Sigmoid colon (tissue), 7 donors: Measurements from ENCODE around the gene AFF2. TPM values are rescaled to one million over a fixed set of nuclear protein-coding genes. Genes with fewer than 3 reads are reported as not detected.

Experiments used
- DNase-seq: peaks from one replicate; pipeline ENCODE4 v3.0.0-alpha.2; 2019
- H3K27ac ChIP-seq, 4 donors: fragments of 200-600 bp; sonication (generic); one replicate each; pipeline ENCODE4 v1.5.1; 2016 to 2019; ENCODE audit warnings: mild to moderate bottlenecking in 1 of 4
- H3K27me3 ChIP-seq, 3 donors: fragments of 200-600 bp; sonication (generic); one replicate each; pipeline ENCODE4 v1.5.1; 2019; ENCODE audit warnings: mild to moderate bottlenecking in 1 of 3
- H3K36me3 ChIP-seq, 4 donors: fragments of 200-600 bp; sonication (generic); one replicate each; pipeline ENCODE4 v1.5.1; 2016 to 2019
- H3K4me1 ChIP-seq, 4 donors: fragments of 200-600 bp; sonication (generic); one replicate each; pipeline ENCODE4 v1.5.1; 2017 to 2019
- H3K4me3 ChIP-seq, 4 donors: fragments of 200-600 bp; sonication (generic); one replicate each; pipeline ENCODE4 v1.5.1; 2017 to 2019; ENCODE audit warnings: mild to moderate bottlenecking in 2 of 4, moderate library complexity in 1 of 4
- H3K9me3 ChIP-seq, 4 donors: fragments of 200-600 bp in 3 of 4; sonication (generic) in 3 of 4; one replicate each; pipeline versions ENCODE4 v1.5.1 to v1.6.1; 2013 to 2019
- EP300 ChIP-seq, 4 donors: sonication (generic); formaldehyde crosslinking; IDR thresholded peaks; one replicate each; pipeline ENCODE4 v1.6.1; 2017; ENCODE audit warnings: antibody characterized with exemption in 4 of 4
- POLR2A ChIP-seq, 2 donors: fragments of 450-650 bp; IDR thresholded peaks; one replicate each; pipeline ENCODE4 v1.6.1; 2016; ENCODE audit warnings: antibody characterized with exemption in 2 of 2, mild to moderate bottlenecking in 2 of 2, moderate library complexity in 2 of 2
- POLR2AphosphoS5 ChIP-seq, 4 donors: sonication (generic); formaldehyde crosslinking; IDR thresholded peaks; one replicate each; pipeline ENCODE4 v1.6.1; 2017; ENCODE audit warnings: antibody characterized with exemption in 4 of 4
- WGBS, 2 donors: extraction: QIAGEN DNeasy Blood & Tissue Kit; methylation state at CpG; one replicate each; pipeline ENCODE4 v1.1.7; 2013; 5-methylcytosine and 5-hydroxymethylcytosine counted together
- intact Hi-C: fragments of 100-400 bp; cut with DNase I; formaldehyde crosslinking; loops from one replicate; pipeline ENCODE4 v1.15.1; 2023
- polyA plus RNA-seq, 3 donors: library from polyadenylated mRNA; stranded (reverse); fragments of 200-250 nt; gene quantifications; one replicate each; pipeline ENCODE4 v1.2.3, GENCODE V29; 2013
- total RNA-seq, 4 donors: library from RNA; depleted of rRNA; stranded (reverse); fragments of >200 nt; gene quantifications; one replicate each; pipeline ENCODE4 v1.1.0, GENCODE V29; 2016
- TF ChIP-seq, protein P1 (sequence below), 4 experiments: fragments of 450-650 bp in 3 of 4; fragments of 200-600 bp in 1 of 4; IDR thresholded peaks; one replicate each; pipeline ENCODE4 v1.5.1; 2016 to 2019; ENCODE audit warnings: antibody characterized with exemption in 4 of 4, mild to moderate bottlenecking in 3 of 4, moderate library complexity in 2 of 4
- donor health status: healthy with polysubstance abuse.
- donor health status: Bipolar disorder and iron deficiency.
- donor health status: healthy.

The AFF2 gene
- total and polyA plus RNA-seq, 7 donors, result 0.27 to 1.7 (median 1.1) TPM; not detected in 2

DNA sequence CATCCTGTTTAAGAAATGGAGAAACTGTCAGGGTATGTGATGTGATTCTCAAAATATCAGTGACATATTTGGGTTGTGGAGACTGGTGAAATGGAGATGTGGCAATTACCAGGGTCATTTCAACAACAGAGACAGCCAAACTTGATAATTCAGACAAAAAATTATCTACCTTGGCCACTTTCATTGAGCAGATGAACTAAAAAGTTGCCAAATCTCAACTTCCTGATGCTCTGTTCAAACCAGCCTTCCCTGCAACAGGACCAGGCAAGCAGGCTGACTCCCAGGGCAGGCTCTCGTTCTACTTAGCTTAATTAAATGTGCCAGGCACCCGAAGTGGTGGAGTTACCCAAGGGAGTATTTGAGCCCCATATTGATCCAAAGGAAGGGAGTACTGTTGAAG lies 199.6 kb downstream of the AFF2 start:
- intact Hi-C loops, result no loop called here
- 38 to 68% methylated on average over 2 of the region's 2 CpGs for WGBS, 2 donors
- no peak for DNase-seq
- TF ChIP-seq, protein P1, sequence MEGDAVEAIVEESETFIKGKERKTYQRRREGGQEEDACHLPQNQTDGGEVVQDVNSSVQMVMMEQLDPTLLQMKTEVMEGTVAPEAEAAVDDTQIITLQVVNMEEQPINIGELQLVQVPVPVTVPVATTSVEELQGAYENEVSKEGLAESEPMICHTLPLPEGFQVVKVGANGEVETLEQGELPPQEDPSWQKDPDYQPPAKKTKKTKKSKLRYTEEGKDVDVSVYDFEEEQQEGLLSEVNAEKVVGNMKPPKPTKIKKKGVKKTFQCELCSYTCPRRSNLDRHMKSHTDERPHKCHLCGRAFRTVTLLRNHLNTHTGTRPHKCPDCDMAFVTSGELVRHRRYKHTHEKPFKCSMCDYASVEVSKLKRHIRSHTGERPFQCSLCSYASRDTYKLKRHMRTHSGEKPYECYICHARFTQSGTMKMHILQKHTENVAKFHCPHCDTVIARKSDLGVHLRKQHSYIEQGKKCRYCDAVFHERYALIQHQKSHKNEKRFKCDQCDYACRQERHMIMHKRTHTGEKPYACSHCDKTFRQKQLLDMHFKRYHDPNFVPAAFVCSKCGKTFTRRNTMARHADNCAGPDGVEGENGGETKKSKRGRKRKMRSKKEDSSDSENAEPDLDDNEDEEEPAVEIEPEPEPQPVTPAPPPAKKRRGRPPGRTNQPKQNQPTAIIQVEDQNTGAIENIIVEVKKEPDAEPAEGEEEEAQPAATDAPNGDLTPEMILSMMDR (IDR thresholded peaks at IDR 0.05), result no peak
- TF ChIP-seq EP300 (IDR thresholded peaks at IDR 0.05), result no peak
- no peak for TF ChIP-seq POLR2AphosphoS5 (IDR thresholded peaks at IDR 0.05)
- TF ChIP-seq POLR2A (IDR thresholded peaks at IDR 0.05), result no peak
- H3K4me3 ChIP-seq, result no peak overlapping the region
- H3K27me3 ChIP-seq, result no peaks in the 10 kb centered on the region
- H3K4me1 ChIP-seq, result no peaks in the 10 kb centered on the region
- no peaks in the 10 kb centered on the region for H3K9me3 ChIP-seq
- no peak overlapping the region for H3K27ac ChIP-seq
- no peaks in the 10 kb centered on the region for H3K36me3 ChIP-seq

DNA sequence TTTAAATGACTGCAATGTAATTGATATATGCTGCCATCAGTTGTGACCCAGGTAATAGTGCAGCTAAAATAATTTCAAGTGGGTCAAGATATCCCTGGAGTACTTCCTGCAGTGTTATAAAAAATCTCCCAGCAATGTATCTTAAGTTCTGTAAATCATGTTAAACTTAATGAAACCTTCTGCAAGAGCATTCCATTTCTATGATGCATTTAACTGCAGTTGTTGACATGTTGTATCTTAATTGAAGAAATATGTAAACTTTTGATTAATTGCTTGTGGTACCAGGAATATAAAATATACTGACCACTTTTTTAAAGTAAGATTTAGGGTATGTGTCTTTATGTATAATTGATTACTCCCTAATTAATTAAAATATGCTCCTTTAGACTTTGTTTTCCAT lies 213.6 kb downstream of the AFF2 start:
- H3K27ac ChIP-seq, result no peak overlapping the region
- DNase-seq, result no peak
- H3K27me3 ChIP-seq, result no peaks in the 10 kb centered on the region
- no peaks in the 10 kb centered on the region for H3K36me3 ChIP-seq
- intact Hi-C loops, result no loop called here
- H3K9me3 ChIP-seq, result no peaks in the 10 kb centered on the region
- TF ChIP-seq, protein P1 (IDR thresholded peaks at IDR 0.05), result no peak
- TF ChIP-seq POLR2AphosphoS5 (IDR thresholded peaks at IDR 0.05), result no peak
- no peak for TF ChIP-seq POLR2A (IDR thresholded peaks at IDR 0.05)
- no peak for TF ChIP-seq EP300 (IDR thresholded peaks at IDR 0.05)
- no peaks in the 10 kb centered on the region for H3K4me1 ChIP-seq
- no peak overlapping the region for H3K4me3 ChIP-seq

DNA sequence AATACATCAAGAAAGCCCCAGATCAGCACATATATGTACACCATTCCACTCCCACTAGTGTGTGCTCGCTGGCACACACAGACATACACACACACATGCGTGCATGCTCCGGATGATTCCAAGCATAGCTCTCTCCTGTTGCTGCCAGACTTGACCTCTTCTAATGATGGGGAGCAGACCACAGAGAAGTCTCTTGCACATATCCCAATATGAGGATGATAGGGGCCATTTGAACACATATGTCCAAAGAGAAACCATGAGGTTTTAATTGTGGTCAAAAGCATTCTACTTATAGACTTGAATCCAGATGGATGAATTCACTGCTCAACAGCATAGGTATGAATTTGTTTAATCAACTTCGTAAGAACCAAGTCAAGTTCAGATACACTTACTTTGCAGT lies 214.9 kb downstream of the AFF2 start:
- H3K9me3 ChIP-seq, result no peaks in the 10 kb centered on the region
- TF ChIP-seq POLR2AphosphoS5 (IDR thresholded peaks at IDR 0.05) (no peak), EP300 (IDR thresholded peaks at IDR 0.05) (no peak), POLR2A (IDR thresholded peaks at IDR 0.05) (no peak)
- TF ChIP-seq, protein P1 (IDR thresholded peaks at IDR 0.05), result no peak

GRCh38 chrX:148722966-148723365 lies 222.5 kb downstream of the AFF2 start:
- H3K27ac ChIP-seq, result no peak overlapping the region
- intact Hi-C loops, result no loop called here
- no peak overlapping the region for H3K4me3 ChIP-seq
- no peaks in the 10 kb centered on the region for H3K27me3 ChIP-seq
- WGBS, 2 donors, result 64 to 85% methylated on average over 3 of the region's 3 CpGs
- no peaks in the 10 kb centered on the region for H3K36me3 ChIP-seq
- no peaks in the 10 kb centered on the region for H3K4me1 ChIP-seq
- H3K9me3 ChIP-seq, result no peaks in the 10 kb centered on the region
- no peak for TF ChIP-seq EP300 (IDR thresholded peaks at IDR 0.05)
- TF ChIP-seq, protein P1 (IDR thresholded peaks at IDR 0.05), result no peak
- TF ChIP-seq POLR2AphosphoS5 (IDR thresholded peaks at IDR 0.05), result no peak
- TF ChIP-seq POLR2A (IDR thresholded peaks at IDR 0.05), result no peak
- no peak for DNase-seq

More for the DNA sequence above, 214.9 kb downstream of the AFF2 start:
- intact Hi-C loops, result no loop called here
- Histone ChIP-seq H3K36me3 (no peaks in the 10 kb centered on the region), H3K4me3 (no peak overlapping the region), H3K27me3 (no peaks in the 10 kb centered on the region), H3K27ac (no peak overlapping the region), H3K4me1 (no peaks in the 10 kb centered on the region)
- no peak for DNase-seq
- 89 to 90% methylated on average over 4 of the region's 4 CpGs for WGBS, 2 donors

DNA sequence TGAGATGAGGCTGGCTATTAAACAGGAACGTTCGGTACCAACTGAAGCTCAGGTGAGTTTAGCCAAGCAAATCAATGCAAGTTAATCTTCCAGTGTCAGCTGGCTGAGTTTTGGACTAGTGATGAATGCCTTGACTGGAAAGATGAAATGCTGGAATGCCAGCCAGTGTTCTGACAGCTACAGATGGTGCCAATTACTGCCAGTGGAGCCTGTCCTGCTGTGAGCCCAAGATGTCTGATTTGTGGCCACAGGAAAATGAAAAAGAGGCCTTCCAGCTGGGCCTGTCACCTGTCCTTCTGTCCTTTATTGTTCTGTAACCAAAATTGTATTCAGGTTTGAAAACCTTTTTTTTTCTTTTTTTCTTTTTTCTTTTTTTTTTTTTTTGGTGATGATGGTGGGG lies 223.1 kb downstream of the AFF2 start:
- intact Hi-C loops, result no loop called here
- 89 to 90% methylated on average over 2 of the region's 2 CpGs for WGBS, 2 donors
- DNase-seq, result no peak
- Histone ChIP-seq H3K9me3 (no peaks in the 10 kb centered on the region), H3K4me1 (no peaks in the 10 kb centered on the region), H3K36me3 (no peaks in the 10 kb centered on the region), H3K27me3 (no peaks in the 10 kb centered on the region), H3K4me3 (no peak overlapping the region), H3K27ac (no peak overlapping the region)
- no peak for TF ChIP-seq EP300 (IDR thresholded peaks at IDR 0.05)
- no peak for TF ChIP-seq POLR2AphosphoS5 (IDR thresholded peaks at IDR 0.05)
- TF ChIP-seq, protein P1 (IDR thresholded peaks at IDR 0.05), result no peak
- no peak for TF ChIP-seq POLR2A (IDR thresholded peaks at IDR 0.05)
